OCI-LY1 (cell line): ENCODE data around the gene GOLIM4.

ENCODE experiments used
- CTCF ChIP-seq: fragments of 200-600 bp; sonication (generic), shearing (Covaris generic); IDR thresholded peaks from 2 replicates; pipeline ENCODE4 v1.5.1; 2017; ENCODE audit warnings: mild to moderate bottlenecking, antibody characterized with exemption, low read length, moderate library complexity, mixed read lengths
- EZH2 ChIP-seq: fragments of 200-600 bp; sonication (generic), shearing (Covaris generic); IDR thresholded peaks from 2 replicates; pipeline ENCODE4 v1.8.0; 2017; ENCODE audit warnings: borderline replicate concordance, mixed run types, mild to moderate bottlenecking, antibody characterized with exemption, low read length, moderate library complexity, mixed read lengths

GRCh38 chr3:168034152-168034928, 61.4 kb downstream of the GOLIM4 start:
- TF ChIP-seq CTCF: no peak
- no peak for TF ChIP-seq EZH2
